ENCODE data around the gene ZNF92. TPM values are rescaled to one million over a fixed set of nuclear protein-coding genes. Genes with fewer than 3 reads are reported as not detected.
A peak's percentile ranks its signal among the peaks of the same experiment; 100 is the strongest.
"Not testable (repeated sequence)": the region's sequence is repeated elsewhere in the genome, so short reads cannot be mapped to it uniquely, and the experiment has no call there.

Gene ZNF92
- total RNA-seq, 2 donors from 2014 or later: 16.8 to 21.5 TPM

GRCh38 chr7:65436163-65436562 is 62.5 kb downstream of the ZNF92 start:
- no peaks in the 10 kb centered on the region for H3K4me1 Mint-ChIP-seq (ENCODE audit: low read depth)
- H3K27me3 Mint-ChIP-seq (ENCODE audit: low read depth): no peaks in the 10 kb centered on the region
- peaks cover 2 to 7% of the 10 kb centered on the region in 2 donors for H3K9me3 Mint-ChIP-seq
- H3K36me3 Mint-ChIP-seq (ENCODE audit: insufficient read depth in 2 of 2): no peaks in the 10 kb centered on the region
- no peak overlapping the region for H3K27ac Mint-ChIP-seq
- DNase-seq (no peak), ATAC-seq (replicated peaks in 1 of 2) (no peak)
- no peak overlapping the region for H3K4me3 Mint-ChIP-seq

DNA sequence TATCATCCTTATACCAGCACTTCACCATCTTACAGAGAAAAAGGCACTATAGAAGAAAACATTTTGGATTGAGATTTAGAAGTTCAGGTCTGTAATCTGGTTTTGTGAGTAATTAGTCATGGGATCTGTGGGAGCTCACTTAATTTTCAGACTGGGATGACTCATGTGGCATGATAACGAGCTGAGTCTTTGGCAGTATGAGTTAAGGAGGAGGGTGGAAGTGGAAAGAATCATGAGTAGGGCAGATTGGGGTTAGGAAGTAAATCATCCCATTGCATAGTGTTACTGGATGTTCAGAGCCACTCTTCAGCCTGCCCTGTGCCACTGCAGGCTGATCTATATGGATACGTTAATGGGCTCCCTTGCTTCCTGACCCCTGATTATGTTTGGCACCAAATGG is 64.9 kb downstream of the ZNF92 start:
- Mint-ChIP-seq H3K4me1 (ENCODE audit: low read depth) (no peaks in the 10 kb centered on the region), H3K9me3 (peaks cover 0 to 4% of the 10 kb centered on the region in 2 donors), H3K36me3 (ENCODE audit: insufficient read depth in 2 of 2) (no peaks in the 10 kb centered on the region), H3K27ac (no peak overlapping the region), H3K27me3 (ENCODE audit: low read depth) (no peaks in the 10 kb centered on the region), H3K4me3 (no peak overlapping the region)
- ATAC-seq (replicated peaks in 1 of 2) (peak; percentile 59 to 91), DNase-seq (no peak)

DNA sequence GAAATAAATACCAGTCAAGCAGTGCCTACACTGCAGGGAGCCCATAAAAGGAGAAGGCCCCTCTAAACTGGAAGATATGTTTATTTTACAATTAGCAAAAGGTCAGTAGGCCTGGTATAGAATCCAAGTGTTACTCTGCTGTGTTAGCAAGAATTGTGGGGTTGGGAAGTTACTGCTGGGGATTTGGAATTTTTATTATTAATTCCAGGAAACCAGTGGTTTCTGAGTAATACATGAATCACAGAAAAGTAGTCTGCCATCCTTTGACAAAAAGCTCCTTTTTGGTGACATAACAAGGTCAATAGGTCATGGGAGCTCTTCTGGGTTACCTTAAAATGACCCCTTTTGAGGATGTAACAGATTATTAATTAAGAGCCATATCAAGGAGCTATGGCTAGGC is 67.4 kb downstream of the ZNF92 start:
- Mint-ChIP-seq H3K27ac (no peak overlapping the region), H3K36me3 (ENCODE audit: insufficient read depth in 2 of 2) (no peaks in the 10 kb centered on the region), H3K27me3 (ENCODE audit: low read depth) (no peaks in the 10 kb centered on the region), H3K4me3 (no peak overlapping the region), H3K4me1 (ENCODE audit: low read depth) (no peaks in the 10 kb centered on the region), H3K9me3 (peaks cover 0 to 1% of the 10 kb centered on the region in 2 donors)
- ATAC-seq (replicated peaks in 1 of 2) (no peak), DNase-seq (no peak)

- Mint-ChIP-seq H3K36me3 (ENCODE audit: insufficient read depth in 2 of 2) (no peaks in the 10 kb centered on the region), H3K4me3 (no peak overlapping the region), H3K9me3 (peaks cover 0 to 1% of the 10 kb centered on the region in 2 donors), H3K27ac (no peak overlapping the region), H3K4me1 (ENCODE audit: low read depth) (no peaks in the 10 kb centered on the region), H3K27me3 (ENCODE audit: low read depth) (peaks cover 3% of the 10 kb centered on the region)
- no peak for ATAC-seq (replicated peaks in 1 of 2)
- DNase-seq: no peak
Measured at GRCh38 chr7:65444205-65444842, 70.7 kb downstream of the ZNF92 start.

- Mint-ChIP-seq H3K36me3 (ENCODE audit: insufficient read depth in 2 of 2) (no peaks in the 10 kb centered on the region), H3K9me3 (peaks cover 0 to 1% of the 10 kb centered on the region in 2 donors), H3K4me3 (no peak overlapping the region), H3K27me3 (ENCODE audit: low read depth) (peaks cover 10% of the 10 kb centered on the region), H3K27ac (no peak overlapping the region), H3K4me1 (ENCODE audit: low read depth) (no peaks in the 10 kb centered on the region)
- DNase-seq: no peak
- ATAC-seq (replicated peaks in 1 of 2): peak in 1 of 2 donors; percentile 54
Measured at GRCh38 chr7:65444899-65445823, 71.5 kb downstream of the ZNF92 start.

DNA sequence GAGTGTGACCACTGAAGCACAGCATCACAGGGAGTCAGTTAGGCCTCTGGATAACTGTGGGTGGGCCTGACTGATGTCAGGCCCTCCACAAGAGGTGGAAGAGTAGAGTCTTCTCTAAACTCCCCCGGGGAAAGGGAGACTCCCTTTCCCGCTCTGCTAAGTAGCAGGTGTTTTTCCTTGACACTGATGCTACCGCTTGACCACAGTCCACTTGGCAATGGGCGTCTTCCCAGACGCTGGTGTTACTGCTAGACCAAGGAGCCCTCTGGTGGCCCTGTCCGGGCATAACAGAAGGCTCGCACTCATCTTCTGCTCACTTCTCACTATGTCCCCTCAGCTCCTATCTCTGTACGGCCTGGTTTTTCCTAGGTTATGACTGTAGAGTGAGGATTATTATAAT is 73.4 kb downstream of the ZNF92 start:
- H3K27me3 Mint-ChIP-seq (ENCODE audit: low read depth); H3K27ac Mint-ChIP-seq; H3K4me1 Mint-ChIP-seq (ENCODE audit: low read depth); ATAC-seq (replicated peaks in 1 of 2); H3K4me3 Mint-ChIP-seq; H3K36me3 Mint-ChIP-seq (ENCODE audit: insufficient read depth in 2 of 2); H3K9me3 Mint-ChIP-seq: not testable (repeated sequence)
- DNase-seq: peak; percentile 5 to 6

DNA sequence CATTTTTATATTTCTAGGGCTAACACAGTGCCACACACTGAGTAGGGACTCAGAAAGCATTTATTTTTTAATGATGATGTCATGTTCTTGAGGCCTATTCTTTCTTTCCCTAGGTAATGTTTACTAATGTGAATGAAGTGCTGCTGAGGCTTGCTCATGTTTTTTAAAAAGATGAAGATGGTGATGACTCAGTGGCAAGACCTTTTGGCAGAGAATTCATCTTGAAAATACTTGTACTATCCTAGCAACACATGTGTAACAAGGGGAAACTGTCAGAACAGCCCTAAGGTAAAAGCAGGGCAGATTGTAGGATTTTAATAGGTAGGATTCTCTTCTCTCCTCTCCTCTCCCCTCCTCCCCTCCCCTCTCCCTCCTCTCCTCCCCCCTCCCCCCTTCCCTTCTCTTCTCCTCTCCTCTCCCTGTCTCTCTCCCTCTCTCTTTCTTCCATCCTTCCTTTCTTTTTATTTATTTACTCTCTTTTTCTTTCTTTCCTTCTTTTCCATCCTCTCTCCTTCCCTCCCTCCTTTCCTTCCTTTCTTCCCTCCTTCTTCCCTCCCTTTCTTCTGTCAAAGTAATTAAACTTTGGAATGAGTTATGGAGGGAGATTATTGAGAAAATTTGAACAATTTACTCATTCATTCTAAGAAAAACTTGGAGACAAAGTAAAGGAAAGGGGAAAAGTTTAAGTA is 75.3 kb downstream of the ZNF92 start:
- peak overlapping the region; percentile 37 for H3K27ac Mint-ChIP-seq
- DNase-seq: no peak
- no peaks in the 10 kb centered on the region for H3K36me3 Mint-ChIP-seq (ENCODE audit: insufficient read depth in 2 of 2)
- H3K4me3 Mint-ChIP-seq: no peak overlapping the region
- peak in 1 of 2 donors; percentile 78 for ATAC-seq (replicated peaks in 1 of 2)
- H3K27me3 Mint-ChIP-seq (ENCODE audit: low read depth): peaks cover 14% of the 10 kb centered on the region
- no peaks in the 10 kb centered on the region for H3K4me1 Mint-ChIP-seq (ENCODE audit: low read depth)
- H3K9me3 Mint-ChIP-seq: no peaks in the 10 kb centered on the region

- Mint-ChIP-seq H3K27me3 (ENCODE audit: low read depth) (peaks cover 19% of the 10 kb centered on the region), H3K4me1 (ENCODE audit: low read depth) (no peaks in the 10 kb centered on the region), H3K27ac (no peak overlapping the region), H3K9me3 (no peaks in the 10 kb centered on the region), H3K4me3 (no peak overlapping the region), H3K36me3 (ENCODE audit: insufficient read depth in 2 of 2) (no peaks in the 10 kb centered on the region)
- DNase-seq: no peak
- ATAC-seq (replicated peaks in 1 of 2): no peak
Measured at GRCh38 chr7:65449505-65449852, 75.8 kb downstream of the ZNF92 start.

All from activated T-cell treated with anti-CD3 and anti-CD28 coated beads, Interleukin-2, amount 50 U/mL, for 72 hours (primary cell).